HFFc6 (cell line): ENCODE data around the gene GNAO1. TPM values are rescaled to one million over a fixed set of nuclear protein-coding genes. Genes with fewer than 3 reads are reported as not detected.

Source experiments
- DNase-seq: peaks from one replicate; pipeline ENCODE4 v3.0.0-alpha.2; 2018
- H3K27ac Mint-ChIP-seq: 2 replicates; pipeline ENCODE4 v1.8.0; 2020; ENCODE audit warnings: mild to moderate bottlenecking, mixed read lengths
- H3K27me3 Mint-ChIP-seq: 2 replicates; pipeline ENCODE4 v1.8.0; 2021; ENCODE audit warnings: mild to moderate bottlenecking, moderate library complexity, mixed read lengths; ENCODE audit not compliant: insufficient read depth
- H3K36me3 Mint-ChIP-seq: 2 replicates; pipeline ENCODE4 v1.8.0; 2021; ENCODE audit warnings: low read depth, mixed read lengths
- H3K4me1 Mint-ChIP-seq: 2 replicates; pipeline ENCODE4 v1.8.0; 2020; ENCODE audit warnings: low read depth, mixed read lengths
- H3K4me3 Mint-ChIP-seq: 2 replicates; pipeline ENCODE4 v1.8.0; 2020; ENCODE audit warnings: mild to moderate bottlenecking, moderate library complexity, mixed read lengths
- H3K9me3 Mint-ChIP-seq: 2 replicates; pipeline ENCODE4 v1.8.0; 2020; ENCODE audit warnings: mild to moderate bottlenecking, mixed read lengths
- total RNA-seq, 6 experiments: library from RNA; stranded (reverse); fragmentation: NEBNext Ultra II Directional; extraction: Animal tissue kit (Norgen Biotek cat#: 25700); gene quantifications; 2 replicates in 1 of 6; 3 replicates in 5 of 6; pipeline ENCODE4 v1.2.3, GENCODE V29; 2021
- TF ChIP-seq, protein P1 (sequence below): fragments of 200-600 bp; sonication (generic); IDR thresholded peaks from 2 replicates; pipeline ENCODE4 v1.5.0; 2021; ENCODE audit warnings: antibody characterized with exemption, mild to moderate bottlenecking

GNAO1 gene
- total RNA-seq, 6 experiments from 2014 or later: 0.07 to 0.48 (median 0.37) TPM; not detected in 1

DNA sequence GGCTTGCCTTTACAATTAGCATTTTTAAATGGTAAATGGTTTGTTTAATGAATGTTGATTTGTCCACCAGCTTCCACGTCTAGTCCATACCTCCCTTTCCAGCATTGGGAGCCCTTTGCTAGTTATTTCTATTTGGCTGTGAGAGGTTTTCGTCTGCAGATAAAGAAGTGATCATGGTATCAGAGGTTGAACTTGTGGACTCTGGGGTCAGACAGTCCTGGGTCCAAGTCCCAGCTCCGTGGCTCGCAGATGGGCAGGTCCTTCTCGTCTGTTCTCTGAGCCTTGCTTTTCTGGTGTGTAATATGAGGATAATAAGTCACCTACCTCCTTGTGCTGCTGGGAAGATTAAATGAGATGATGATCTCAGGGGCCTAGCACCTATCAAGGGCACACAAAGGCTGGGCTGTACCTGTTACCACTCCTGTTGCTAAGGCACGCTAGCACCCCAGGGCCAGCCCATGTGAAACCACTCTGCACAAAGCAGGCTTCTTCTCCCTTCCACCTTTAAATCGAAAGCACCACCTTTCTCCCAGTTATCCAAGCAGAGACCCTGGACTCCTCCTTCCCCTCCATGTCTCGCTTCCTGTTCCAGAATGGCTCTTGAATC is 103.9 kb downstream of the GNAO1 start:
- Mint-ChIP-seq H3K27me3 (peaks cover 34% of the 10 kb centered on the region), H3K9me3 (no peaks in the 10 kb centered on the region), H3K36me3 (no peaks in the 10 kb centered on the region), H3K4me1 (peaks cover 18% of the 10 kb centered on the region), H3K4me3 (no peak overlapping the region), H3K27ac (no peak overlapping the region)
- no peak for DNase-seq
- TF ChIP-seq, protein P1, sequence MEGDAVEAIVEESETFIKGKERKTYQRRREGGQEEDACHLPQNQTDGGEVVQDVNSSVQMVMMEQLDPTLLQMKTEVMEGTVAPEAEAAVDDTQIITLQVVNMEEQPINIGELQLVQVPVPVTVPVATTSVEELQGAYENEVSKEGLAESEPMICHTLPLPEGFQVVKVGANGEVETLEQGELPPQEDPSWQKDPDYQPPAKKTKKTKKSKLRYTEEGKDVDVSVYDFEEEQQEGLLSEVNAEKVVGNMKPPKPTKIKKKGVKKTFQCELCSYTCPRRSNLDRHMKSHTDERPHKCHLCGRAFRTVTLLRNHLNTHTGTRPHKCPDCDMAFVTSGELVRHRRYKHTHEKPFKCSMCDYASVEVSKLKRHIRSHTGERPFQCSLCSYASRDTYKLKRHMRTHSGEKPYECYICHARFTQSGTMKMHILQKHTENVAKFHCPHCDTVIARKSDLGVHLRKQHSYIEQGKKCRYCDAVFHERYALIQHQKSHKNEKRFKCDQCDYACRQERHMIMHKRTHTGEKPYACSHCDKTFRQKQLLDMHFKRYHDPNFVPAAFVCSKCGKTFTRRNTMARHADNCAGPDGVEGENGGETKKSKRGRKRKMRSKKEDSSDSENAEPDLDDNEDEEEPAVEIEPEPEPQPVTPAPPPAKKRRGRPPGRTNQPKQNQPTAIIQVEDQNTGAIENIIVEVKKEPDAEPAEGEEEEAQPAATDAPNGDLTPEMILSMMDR: no peak

DNA sequence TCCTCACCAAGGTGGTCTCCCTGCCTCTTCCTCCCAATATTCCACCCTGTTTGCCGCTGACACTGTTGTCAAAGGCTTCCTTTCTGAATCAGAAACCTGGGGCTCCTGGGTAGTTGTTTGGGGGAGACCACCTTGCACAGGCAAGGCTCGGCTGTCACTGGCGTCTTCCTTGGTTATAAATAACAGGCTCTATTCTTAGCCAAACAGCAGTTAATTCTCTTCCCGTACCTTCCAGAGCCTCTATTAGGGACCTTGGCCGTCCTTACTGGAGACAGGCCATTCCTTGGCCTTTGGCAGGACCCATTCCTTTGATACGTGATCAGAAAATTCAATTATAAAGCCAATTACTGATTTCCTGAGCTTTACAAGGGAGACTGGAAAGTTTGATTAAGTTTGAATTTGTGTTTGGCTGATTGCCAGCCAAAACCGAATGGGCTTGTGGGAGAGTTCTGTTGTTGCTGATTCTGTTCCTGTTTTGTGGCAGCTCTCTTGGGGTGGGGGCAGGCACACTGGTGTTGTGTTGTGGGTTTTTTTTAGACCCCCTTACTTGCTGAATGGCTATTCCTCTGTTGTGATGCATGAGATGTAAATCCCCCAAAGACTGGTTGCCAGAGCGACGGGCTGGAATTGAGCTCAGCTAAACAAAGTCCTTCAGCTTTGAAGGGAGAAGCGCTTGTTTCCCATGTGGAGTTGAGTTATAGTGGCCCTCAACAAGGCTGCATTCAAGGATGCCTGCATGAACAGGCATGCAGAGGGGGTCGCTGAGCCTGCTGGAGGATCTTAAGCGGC is 104.6 kb downstream of the GNAO1 start:
- no peak for DNase-seq
- Mint-ChIP-seq H3K27me3 (peaks cover 29% of the 10 kb centered on the region), H3K4me1 (peaks cover 20% of the 10 kb centered on the region), H3K9me3 (no peaks in the 10 kb centered on the region), H3K27ac (no peak overlapping the region), H3K4me3 (no peak overlapping the region), H3K36me3 (no peaks in the 10 kb centered on the region)
- TF ChIP-seq, protein P1: no peak

DNA sequence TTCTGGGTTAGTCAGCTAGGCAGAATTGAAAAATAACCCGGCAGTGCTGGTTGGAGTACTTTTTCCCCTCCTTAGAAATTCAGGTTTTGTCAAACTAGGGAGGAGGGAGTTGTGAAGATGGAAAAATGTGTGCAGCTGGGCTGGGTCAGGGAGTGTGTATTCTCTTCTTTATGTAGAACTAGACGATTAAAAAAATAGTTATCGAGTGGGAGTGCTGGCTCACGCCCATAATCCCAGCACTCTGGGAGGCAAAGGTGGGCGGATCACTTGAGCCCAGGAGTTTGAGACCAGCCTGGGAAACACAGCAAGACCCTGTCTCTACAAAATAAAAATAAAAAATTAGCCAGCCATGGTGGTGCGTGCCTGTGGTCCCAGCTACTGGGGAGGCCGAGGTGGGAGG is 106.4 kb downstream of the GNAO1 start:
- no peak for DNase-seq
- H3K27ac Mint-ChIP-seq: no peak overlapping the region
- TF ChIP-seq, protein P1: no peak
- no peaks in the 10 kb centered on the region for H3K9me3 Mint-ChIP-seq
- no peaks in the 10 kb centered on the region for H3K36me3 Mint-ChIP-seq
- peaks cover 26% of the 10 kb centered on the region for H3K27me3 Mint-ChIP-seq
- H3K4me3 Mint-ChIP-seq: no peak overlapping the region
- H3K4me1 Mint-ChIP-seq: peaks cover 29% of the 10 kb centered on the region

DNA sequence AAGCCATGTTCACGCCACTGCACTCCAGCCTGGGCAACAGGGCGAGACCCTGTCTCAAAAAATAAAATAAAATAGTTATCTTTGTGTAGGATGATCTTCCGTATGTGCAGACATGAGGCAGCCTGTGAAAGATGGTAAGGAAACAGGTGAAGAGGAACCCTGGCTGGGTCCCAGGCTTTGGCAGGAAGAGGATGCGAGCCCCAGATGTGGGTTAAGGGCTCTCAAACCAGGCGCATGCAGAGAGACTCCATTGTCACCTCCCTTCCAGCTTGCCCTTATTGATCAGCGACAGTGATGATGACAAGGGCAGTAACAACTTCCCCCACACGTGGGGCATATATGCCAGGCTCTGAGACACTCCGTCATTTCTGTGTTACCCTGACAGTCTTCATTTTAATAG is 106.8 kb downstream of the GNAO1 start:
- H3K4me3 Mint-ChIP-seq: no peak overlapping the region
- H3K36me3 Mint-ChIP-seq: no peaks in the 10 kb centered on the region
- TF ChIP-seq, protein P1: no peak
- H3K27ac Mint-ChIP-seq: no peak overlapping the region
- no peaks in the 10 kb centered on the region for H3K9me3 Mint-ChIP-seq
- H3K4me1 Mint-ChIP-seq: peaks cover 29% of the 10 kb centered on the region
- H3K27me3 Mint-ChIP-seq: peaks cover 28% of the 10 kb centered on the region
- no peak for DNase-seq

DNA sequence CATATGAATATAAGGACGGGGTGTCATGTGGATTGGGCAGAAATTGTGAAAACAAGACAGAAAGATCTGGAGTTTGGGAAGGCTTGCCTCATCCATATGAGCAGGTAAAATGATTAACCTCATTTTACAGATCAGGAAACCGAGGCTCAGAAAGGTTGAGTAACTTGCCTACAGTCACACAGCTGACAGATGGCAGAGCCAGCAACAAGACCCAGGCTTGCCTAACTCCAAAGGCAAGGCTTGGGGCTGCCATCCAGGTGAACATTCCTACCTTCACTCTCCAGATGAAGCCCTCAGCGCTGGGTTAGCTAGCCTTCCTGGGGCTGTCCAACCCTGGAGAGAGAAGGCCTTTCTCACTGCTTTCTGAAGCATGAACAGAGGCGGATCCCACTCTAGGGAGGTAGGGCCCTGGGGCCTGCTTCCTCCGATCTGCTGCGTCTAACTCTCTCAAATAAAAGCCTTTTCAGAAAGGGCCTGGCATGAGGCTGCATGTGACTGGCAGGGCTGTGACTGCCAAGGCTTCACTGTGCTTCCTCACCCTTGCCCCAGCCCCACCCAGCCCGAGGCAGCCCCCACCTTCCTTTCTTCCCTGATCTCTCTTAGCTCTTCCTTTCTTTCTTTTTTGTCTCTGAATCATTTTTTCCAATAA is 107.8 kb downstream of the GNAO1 start:
- no peaks in the 10 kb centered on the region for H3K36me3 Mint-ChIP-seq
- no peaks in the 10 kb centered on the region for H3K9me3 Mint-ChIP-seq
- TF ChIP-seq, protein P1: no peak
- H3K4me3 Mint-ChIP-seq: no peak overlapping the region
- no peak for DNase-seq
- H3K4me1 Mint-ChIP-seq: peaks cover 28% of the 10 kb centered on the region
- peaks cover 28% of the 10 kb centered on the region for H3K27me3 Mint-ChIP-seq
- no peak overlapping the region for H3K27ac Mint-ChIP-seq
